Superior temporal gyrus (tissue), 1 donor: ENCODE measurements around the gene APBA2.

Source experiments
- DNase-seq: peaks from one replicate; pipeline ENCODE4 v3.0.0-alpha.2; 2016; ENCODE audit errors: extremely low spot score

Gene APBA2

GRCh38 chr15:28915041-28915810 lies 29.5 kb downstream of the APBA2 start:
- no peak for DNase-seq

GRCh38 chr15:28915935-28916334 lies 30.2 kb downstream of the APBA2 start:
- no peak for DNase-seq

GRCh38 chr15:28917791-28918140 lies 32.0 kb downstream of the APBA2 start:
- no peak for DNase-seq

- no peak for DNase-seq
Observed at GRCh38 chr15:28918141-28918983, 32.6 kb downstream of the APBA2 start.

GRCh38 chr15:28919201-28919635 lies 33.4 kb downstream of the APBA2 start:
- DNase-seq, result no peak

- DNase-seq, result no peak
Observed at GRCh38 chr15:28919679-28920655, 34.2 kb downstream of the APBA2 start.

- no peak for DNase-seq
Observed at GRCh38 chr15:28920781-28921331, 35.1 kb downstream of the APBA2 start.

- no peak for DNase-seq
Observed at GRCh38 chr15:28921336-28921735, 35.6 kb downstream of the APBA2 start.

GRCh38 chr15:28921919-28922706 lies 36.3 kb downstream of the APBA2 start:
- peak; percentile 49 for DNase-seq

- no peak for DNase-seq
Observed at GRCh38 chr15:28922707-28923012, 36.9 kb downstream of the APBA2 start.

GRCh38 chr15:28923726-28924280 lies 38.0 kb downstream of the APBA2 start:
- no peak for DNase-seq

- no peak for DNase-seq
Observed at GRCh38 chr15:28927043-28927442, 41.3 kb downstream of the APBA2 start.

- no peak for DNase-seq
Observed at GRCh38 chr15:28929200-28929599, 43.4 kb downstream of the APBA2 start.

- DNase-seq, result no peak
Observed at GRCh38 chr15:28930011-28930410, 44.2 kb downstream of the APBA2 start.

- no peak for DNase-seq
Observed at GRCh38 chr15:28930476-28931291, 44.9 kb downstream of the APBA2 start.

GRCh38 chr15:28931828-28932227 lies 46.1 kb downstream of the APBA2 start:
- DNase-seq, result no peak

GRCh38 chr15:28932361-28932760 lies 46.6 kb downstream of the APBA2 start:
- DNase-seq, result no peak

GRCh38 chr15:28933710-28934445 lies 48.1 kb downstream of the APBA2 start:
- no peak for DNase-seq

- no peak for DNase-seq
Observed at GRCh38 chr15:28934645-28935044, 48.9 kb downstream of the APBA2 start.
